ENCODE data around the gene GRIN1. TPM values are rescaled to one million over a fixed set of nuclear protein-coding genes. Genes with fewer than 3 reads are reported as not detected.
A peak's percentile ranks its signal among the peaks of the same experiment; 100 is the strongest.

The GRIN1 gene
- total and polyA plus RNA-seq, 10 of the 15 experiments (the other 5 are each of a cell fraction or from before 2014, with no cell fraction given), result 0.05 to 0.10 (median 0.06) TPM; not detected in 6

DNA sequence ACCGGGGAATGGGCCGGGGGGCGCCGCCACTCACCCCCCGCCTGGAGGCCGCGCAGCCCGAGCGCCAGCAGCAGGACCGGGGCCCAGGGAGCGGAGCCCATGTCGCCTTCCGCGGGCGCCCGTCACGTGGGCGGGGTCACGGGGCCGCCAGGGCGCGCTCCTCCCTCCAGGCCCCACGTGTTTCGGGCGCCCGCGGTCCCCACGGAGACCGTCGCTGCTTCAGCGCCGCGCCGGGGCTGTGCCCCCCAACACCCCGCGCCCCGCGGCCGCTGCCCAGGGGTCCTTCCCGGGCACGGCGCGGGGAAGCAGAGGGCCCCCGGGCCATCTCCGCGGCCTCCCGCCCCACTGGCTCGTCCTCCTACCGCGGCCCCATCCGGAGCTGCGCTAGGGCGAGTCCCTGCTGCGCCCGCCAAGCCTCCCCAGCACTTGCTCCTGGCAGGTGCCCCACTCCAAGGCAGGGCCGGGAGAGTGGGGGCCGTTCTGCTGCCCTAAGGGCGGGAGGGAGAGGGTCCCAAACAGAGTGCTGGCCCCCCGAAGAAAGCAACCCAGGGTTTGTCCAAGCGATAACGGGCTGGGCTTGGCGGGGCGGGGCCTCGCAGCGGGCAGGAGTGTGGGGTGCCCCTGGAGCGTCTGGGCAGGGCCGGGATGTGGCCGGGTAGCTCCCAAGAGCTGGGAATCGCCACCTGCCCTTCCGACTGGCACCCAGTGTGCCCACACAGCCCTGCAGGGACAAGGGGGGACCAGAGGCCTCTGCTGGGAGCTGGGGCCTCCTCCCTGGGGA is 24.2 kb upstream of the GRIN1 start, which contains the start of gene DPP7 (continued):
- TF ChIP-seq, protein P1, sequence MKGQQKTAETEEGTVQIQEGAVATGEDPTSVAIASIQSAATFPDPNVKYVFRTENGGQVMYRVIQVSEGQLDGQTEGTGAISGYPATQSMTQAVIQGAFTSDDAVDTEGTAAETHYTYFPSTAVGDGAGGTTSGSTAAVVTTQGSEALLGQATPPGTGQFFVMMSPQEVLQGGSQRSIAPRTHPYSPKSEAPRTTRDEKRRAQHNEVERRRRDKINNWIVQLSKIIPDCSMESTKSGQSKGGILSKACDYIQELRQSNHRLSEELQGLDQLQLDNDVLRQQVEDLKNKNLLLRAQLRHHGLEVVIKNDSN (IDR thresholded peaks at IDR 0.05; ENCODE audit: borderline replicate concordance, extremely low read length, insufficient read depth, low read depth, low read length), result peak; percentile 98
- TF ChIP-seq BRCA1 (IDR thresholded peaks at IDR 0.05; ENCODE audit: low read depth, low read length) (no peak), BACH1 (IDR thresholded peaks at IDR 0.05; ENCODE audit: borderline replicate concordance) (peak; percentile 84), CREB1 (IDR thresholded peaks at IDR 0.05; ENCODE audit: low read depth) (no peak), IKZF1 (conservative IDR thresholded peaks at IDR 0.05) (peak; percentile 73), KAT2A (conservative IDR thresholded peaks at IDR 0.05; ENCODE audit: control insufficient read depth, low read depth, low read length) (no peak), MEF2A (IDR thresholded peaks at IDR 0.05; ENCODE audit: insufficient read depth, low read depth, low read length) (no peak), MYB (IDR thresholded peaks at IDR 0.05; ENCODE audit: borderline replicate concordance, low read depth, low read length) (no peak), NFYA (IDR thresholded peaks at IDR 0.05; ENCODE audit: borderline replicate concordance, low read depth, low read length) (no peak), MTA2 (IDR thresholded peaks at IDR 0.05; ENCODE audit: low read depth) (no peak), CHD1 (IDR thresholded peaks at IDR 0.05; ENCODE audit: low read depth, low read length) (no peak), KLF5 (IDR thresholded peaks at IDR 0.05; ENCODE audit: partially characterized antibody) (peak; percentile 36)
- TF ChIP-seq, protein P2, sequence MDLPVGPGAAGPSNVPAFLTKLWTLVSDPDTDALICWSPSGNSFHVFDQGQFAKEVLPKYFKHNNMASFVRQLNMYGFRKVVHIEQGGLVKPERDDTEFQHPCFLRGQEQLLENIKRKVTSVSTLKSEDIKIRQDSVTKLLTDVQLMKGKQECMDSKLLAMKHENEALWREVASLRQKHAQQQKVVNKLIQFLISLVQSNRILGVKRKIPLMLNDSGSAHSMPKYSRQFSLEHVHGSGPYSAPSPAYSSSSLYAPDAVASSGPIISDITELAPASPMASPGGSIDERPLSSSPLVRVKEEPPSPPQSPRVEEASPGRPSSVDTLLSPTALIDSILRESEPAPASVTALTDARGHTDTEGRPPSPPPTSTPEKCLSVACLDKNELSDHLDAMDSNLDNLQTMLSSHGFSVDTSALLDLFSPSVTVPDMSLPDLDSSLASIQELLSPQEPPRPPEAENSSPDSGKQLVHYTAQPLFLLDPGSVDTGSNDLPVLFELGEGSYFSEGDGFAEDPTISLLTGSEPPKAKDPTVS (IDR thresholded peaks at IDR 0.05; ENCODE audit: low read depth, low read length), result no peak
- TF ChIP-seq, protein P3, sequence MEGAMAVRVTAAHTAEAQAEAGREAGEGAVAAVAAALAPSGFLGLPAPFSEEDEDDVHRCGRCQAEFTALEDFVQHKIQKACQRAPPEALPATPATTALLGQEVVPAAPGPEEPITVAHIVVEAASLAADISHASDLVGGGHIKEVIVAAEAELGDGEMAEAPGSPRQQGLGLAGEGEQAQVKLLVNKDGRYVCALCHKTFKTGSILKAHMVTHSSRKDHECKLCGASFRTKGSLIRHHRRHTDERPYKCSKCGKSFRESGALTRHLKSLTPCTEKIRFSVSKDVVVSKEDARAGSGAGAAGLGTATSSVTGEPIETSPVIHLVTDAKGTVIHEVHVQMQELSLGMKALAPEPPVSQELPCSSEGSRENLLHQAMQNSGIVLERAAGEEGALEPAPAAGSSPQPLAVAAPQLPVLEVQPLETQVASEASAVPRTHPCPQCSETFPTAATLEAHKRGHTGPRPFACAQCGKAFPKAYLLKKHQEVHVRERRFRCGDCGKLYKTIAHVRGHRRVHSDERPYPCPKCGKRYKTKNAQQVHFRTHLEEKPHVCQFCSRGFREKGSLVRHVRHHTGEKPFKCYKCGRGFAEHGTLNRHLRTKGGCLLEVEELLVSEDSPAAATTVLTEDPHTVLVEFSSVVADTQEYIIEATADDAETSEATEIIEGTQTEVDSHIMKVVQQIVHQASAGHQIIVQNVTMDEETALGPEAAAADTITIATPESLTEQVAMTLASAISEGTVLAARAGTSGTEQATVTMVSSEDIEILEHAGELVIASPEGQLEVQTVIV (IDR thresholded peaks at IDR 0.05; ENCODE audit: borderline replicate concordance, partially characterized antibody), result no peak
- TF ChIP-seq, protein P4, sequence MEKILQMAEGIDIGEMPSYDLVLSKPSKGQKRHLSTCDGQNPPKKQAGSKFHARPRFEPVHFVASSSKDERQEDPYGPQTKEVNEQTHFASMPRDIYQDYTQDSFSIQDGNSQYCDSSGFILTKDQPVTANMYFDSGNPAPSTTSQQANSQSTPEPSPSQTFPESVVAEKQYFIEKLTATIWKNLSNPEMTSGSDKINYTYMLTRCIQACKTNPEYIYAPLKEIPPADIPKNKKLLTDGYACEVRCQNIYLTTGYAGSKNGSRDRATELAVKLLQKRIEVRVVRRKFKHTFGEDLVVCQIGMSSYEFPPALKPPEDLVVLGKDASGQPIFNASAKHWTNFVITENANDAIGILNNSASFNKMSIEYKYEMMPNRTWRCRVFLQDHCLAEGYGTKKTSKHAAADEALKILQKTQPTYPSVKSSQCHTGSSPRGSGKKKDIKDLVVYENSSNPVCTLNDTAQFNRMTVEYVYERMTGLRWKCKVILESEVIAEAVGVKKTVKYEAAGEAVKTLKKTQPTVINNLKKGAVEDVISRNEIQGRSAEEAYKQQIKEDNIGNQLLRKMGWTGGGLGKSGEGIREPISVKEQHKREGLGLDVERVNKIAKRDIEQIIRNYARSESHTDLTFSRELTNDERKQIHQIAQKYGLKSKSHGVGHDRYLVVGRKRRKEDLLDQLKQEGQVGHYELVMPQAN (conservative IDR thresholded peaks at IDR 0.05), result peak; percentile 96
- TF ChIP-seq, protein P5, sequence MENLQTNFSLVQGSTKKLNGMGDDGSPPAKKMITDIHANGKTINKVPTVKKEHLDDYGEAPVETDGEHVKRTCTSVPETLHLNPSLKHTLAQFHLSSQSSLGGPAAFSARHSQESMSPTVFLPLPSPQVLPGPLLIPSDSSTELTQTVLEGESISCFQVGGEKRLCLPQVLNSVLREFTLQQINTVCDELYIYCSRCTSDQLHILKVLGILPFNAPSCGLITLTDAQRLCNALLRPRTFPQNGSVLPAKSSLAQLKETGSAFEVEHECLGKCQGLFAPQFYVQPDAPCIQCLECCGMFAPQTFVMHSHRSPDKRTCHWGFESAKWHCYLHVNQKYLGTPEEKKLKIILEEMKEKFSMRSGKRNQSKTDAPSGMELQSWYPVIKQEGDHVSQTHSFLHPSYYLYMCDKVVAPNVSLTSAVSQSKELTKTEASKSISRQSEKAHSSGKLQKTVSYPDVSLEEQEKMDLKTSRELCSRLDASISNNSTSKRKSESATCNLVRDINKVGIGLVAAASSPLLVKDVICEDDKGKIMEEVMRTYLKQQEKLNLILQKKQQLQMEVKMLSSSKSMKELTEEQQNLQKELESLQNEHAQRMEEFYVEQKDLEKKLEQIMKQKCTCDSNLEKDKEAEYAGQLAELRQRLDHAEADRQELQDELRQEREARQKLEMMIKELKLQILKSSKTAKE (IDR thresholded peaks at IDR 0.05; ENCODE audit: low read depth, poor library complexity, severe bottlenecking), result no peak
